Measurements from ENCODE around the gene MED12L.

Gene MED12L

DNA sequence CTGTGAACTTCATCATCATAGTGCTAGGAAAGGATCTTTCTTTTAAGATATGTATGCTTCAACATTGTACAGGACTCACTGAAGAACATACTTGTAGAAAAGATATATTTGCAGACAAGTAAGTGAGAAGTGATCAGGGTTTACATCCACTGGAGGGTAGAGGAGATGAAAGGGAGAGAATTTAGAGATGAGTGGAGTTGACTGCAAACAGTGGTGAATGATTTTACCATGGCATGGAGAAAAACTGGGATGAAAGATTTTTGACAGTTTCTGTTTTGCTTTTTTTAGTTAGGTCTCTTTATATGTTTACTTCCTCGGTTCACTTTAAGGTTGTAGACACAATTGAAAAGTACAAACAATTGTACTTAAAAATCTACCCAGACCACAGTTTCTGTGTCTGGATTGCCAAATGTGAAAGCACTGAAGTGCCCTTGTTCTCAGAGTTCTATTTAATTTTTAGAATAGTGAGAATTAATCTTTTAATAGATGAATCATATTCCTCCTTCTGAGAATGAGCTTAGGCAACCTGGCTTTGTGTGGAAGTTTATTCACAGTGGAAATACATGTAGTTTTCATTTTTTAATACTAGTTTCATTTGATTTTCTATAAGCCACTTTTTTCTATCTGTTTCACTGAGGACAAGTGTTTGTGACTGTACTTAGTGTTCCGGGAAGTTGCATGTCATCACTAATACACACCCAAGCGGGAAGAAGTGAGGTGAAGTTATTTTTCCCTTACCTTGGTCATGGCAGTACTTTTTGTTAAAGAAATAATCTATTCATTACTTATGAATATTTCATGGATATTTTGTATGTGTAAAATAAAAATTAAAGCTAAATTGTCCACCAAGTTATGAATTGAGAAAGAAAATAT lies 119.3 kb downstream of the MED12L start:
- Histone ChIP-seq H3K36me3 (ENCODE audit: control insufficient read depth in 5 of 5, insufficient read depth in 5 of 5, low read length in 5 of 5) (no peaks in the 10 kb centered on the region), H3K27ac (ENCODE audit: low read depth, low read length) (no peak overlapping the region), H3K9ac (ENCODE audit: low read length in 5 of 5) (no peak overlapping the region), H3K4me3 (ENCODE audit: low read depth in 1 of 5, low read length in 5 of 5) (no peak overlapping the region), H3K27me3 (ENCODE audit: control insufficient read depth in 5 of 5, insufficient read depth in 4 of 5, low read length in 5 of 5) (no peaks in the 10 kb centered on the region), H3K9me3 (ENCODE audit: control insufficient read depth in 5 of 5, low read length in 5 of 5) (no peaks in the 10 kb centered on the region), H3K4me1 (ENCODE audit: control insufficient read depth in 5 of 5, insufficient read depth in 5 of 5, low read length in 5 of 5) (peaks cover 0 to 4% (median 0%) of the 10 kb centered on the region in 5 donors)

DNA sequence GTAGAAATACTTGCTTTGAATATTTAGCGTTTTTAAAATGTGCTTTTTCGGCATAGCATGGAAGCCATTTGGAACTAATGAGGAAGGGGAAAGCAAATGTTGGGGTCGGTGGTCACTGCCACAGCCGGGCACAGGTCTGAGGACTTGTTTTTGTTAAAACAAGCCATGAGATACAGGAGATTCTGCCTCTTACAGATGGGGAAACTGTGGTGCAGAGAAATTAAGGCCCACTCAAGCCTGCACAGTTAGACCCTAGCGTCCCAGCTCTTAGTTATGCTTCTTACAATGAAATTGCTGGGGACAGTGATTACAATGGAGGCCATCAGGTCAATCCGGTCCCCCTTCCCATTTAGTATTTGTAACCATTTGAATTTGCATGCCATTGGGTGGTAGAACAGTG lies 120.0 kb downstream of the MED12L start:
- Histone ChIP-seq H3K9me3 (ENCODE audit: control insufficient read depth in 5 of 5, low read length in 5 of 5) (no peaks in the 10 kb centered on the region), H3K36me3 (ENCODE audit: control insufficient read depth in 5 of 5, insufficient read depth in 5 of 5, low read length in 5 of 5) (no peaks in the 10 kb centered on the region), H3K4me1 (ENCODE audit: control insufficient read depth in 5 of 5, insufficient read depth in 5 of 5, low read length in 5 of 5) (peaks cover 0 to 5% (median under 1%) of the 10 kb centered on the region in 5 donors), H3K27ac (ENCODE audit: low read depth, low read length) (no peak overlapping the region), H3K27me3 (ENCODE audit: control insufficient read depth in 5 of 5, insufficient read depth in 4 of 5, low read length in 5 of 5) (no peaks in the 10 kb centered on the region), H3K4me3 (ENCODE audit: low read depth in 1 of 5, low read length in 5 of 5) (no peak overlapping the region), H3K9ac (ENCODE audit: low read length in 5 of 5) (no peak overlapping the region)

DNA sequence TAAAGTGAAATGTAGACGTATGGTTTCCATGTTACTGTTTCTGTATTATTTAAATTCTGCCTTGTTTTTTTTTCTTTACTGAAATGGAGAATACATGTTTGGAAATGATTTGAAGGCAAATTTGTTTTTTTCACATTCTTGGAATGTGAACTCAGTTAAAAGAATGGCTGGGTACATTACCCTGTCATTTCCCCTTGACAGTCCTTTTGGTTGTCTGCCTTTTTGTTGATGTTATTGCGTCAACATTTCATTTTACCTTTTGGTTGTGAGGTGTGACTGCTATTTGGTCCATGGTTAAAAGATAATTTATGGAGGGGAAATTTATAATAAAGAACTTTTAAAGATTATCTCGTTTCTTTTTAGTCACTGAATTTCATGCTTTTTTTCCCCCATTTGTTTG lies 120.7 kb downstream of the MED12L start:
- no peaks in the 10 kb centered on the region for H3K27me3 ChIP-seq (ENCODE audit: control insufficient read depth in 5 of 5, insufficient read depth in 4 of 5, low read length in 5 of 5)
- no peak overlapping the region for H3K4me3 ChIP-seq (ENCODE audit: low read depth in 1 of 5, low read length in 5 of 5)
- no peaks in the 10 kb centered on the region for H3K9me3 ChIP-seq (ENCODE audit: control insufficient read depth in 5 of 5, low read length in 5 of 5)
- H3K27ac ChIP-seq (ENCODE audit: low read depth, low read length), result no peak overlapping the region
- H3K9ac ChIP-seq (ENCODE audit: low read length in 5 of 5), result no peak overlapping the region
- H3K36me3 ChIP-seq (ENCODE audit: control insufficient read depth in 5 of 5, insufficient read depth in 5 of 5, low read length in 5 of 5), result no peaks in the 10 kb centered on the region
- peaks cover 3 to 11% (median 7%) of the 10 kb centered on the region in 5 donors for H3K4me1 ChIP-seq (ENCODE audit: control insufficient read depth in 5 of 5, insufficient read depth in 5 of 5, low read length in 5 of 5)

DNA sequence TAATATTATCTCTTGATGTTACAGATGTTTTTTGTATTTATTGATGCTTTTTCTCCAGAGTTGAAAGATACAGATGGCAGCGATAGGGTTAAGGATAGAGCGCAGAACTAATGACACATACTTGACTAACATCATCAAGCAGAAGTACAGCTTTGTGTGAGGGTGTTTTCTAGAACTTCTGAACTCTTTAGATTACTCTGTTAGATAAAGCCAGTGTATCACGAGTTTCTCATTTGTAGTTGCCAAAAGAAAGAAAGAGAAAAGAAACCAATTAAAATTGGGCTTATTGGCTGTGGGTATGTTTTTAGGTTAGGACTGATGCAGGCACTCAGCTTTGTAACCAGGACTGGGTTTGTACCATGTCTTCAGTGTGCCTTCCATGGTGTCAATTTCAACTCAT lies 124.2 kb downstream of the MED12L start:
- Histone ChIP-seq H3K36me3 (ENCODE audit: control insufficient read depth in 5 of 5, insufficient read depth in 5 of 5, low read length in 5 of 5) (no peaks in the 10 kb centered on the region), H3K9me3 (ENCODE audit: control insufficient read depth in 5 of 5, low read length in 5 of 5) (no peaks in the 10 kb centered on the region), H3K9ac (ENCODE audit: low read length in 5 of 5) (no peak overlapping the region)

DNA sequence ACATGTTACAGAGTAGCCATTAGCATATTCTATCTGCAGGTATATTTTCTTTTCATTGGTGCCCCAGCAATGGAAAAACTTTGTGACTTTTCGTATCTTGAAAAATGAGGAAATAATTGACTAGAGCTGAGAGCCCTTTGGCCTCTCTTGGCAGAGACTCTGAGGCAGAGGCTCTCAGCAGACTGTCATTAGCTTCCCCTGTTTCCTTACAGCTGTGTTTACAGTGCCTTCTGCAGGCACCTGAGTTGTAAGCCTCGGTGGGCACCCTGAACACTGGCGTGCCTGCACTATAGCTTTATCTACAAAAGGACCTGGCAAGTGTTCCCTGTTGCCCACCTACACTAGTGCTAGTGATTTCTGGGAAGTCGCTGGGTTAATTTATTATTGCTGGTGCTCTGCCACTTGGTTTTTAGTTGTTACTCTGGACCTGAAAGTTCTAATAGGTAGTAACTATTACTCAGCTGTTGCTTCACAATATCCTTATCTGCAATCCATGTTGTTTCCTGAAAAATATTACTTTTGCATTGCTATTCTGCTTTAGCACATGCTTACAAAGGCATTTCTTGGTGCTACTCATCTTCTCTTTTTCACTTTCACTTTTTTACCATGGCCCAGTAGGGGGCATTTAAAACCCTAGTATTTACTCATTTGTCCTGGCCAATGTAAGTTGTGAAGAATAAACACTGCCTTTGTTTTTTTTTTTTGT lies 125.4 kb downstream of the MED12L start:
- no peaks in the 10 kb centered on the region for H3K9me3 ChIP-seq (ENCODE audit: control insufficient read depth in 5 of 5, low read length in 5 of 5)
- H3K27me3 ChIP-seq (ENCODE audit: control insufficient read depth in 5 of 5, insufficient read depth in 4 of 5, low read length in 5 of 5), result no peaks in the 10 kb centered on the region
- H3K36me3 ChIP-seq (ENCODE audit: control insufficient read depth in 5 of 5, insufficient read depth in 5 of 5, low read length in 5 of 5), result no peaks in the 10 kb centered on the region
- no peak overlapping the region for H3K27ac ChIP-seq (ENCODE audit: low read depth, low read length)
- H3K4me3 ChIP-seq (ENCODE audit: low read depth in 1 of 5, low read length in 5 of 5), result peak overlapping the region in 3 of 5 donors; percentile 13 to 22 (median 18)
- peaks cover 3 to 12% (median 7%) of the 10 kb centered on the region in 5 donors for H3K4me1 ChIP-seq (ENCODE audit: control insufficient read depth in 5 of 5, insufficient read depth in 5 of 5, low read length in 5 of 5)
- H3K9ac ChIP-seq (ENCODE audit: low read length in 5 of 5), result peak overlapping the region in 1 of 5 donors; percentile 40

More for the DNA sequence above, 124.2 kb downstream of the MED12L start:
- H3K27ac ChIP-seq (ENCODE audit: low read depth, low read length), result no peak overlapping the region
- H3K4me3 ChIP-seq (ENCODE audit: low read depth in 1 of 5, low read length in 5 of 5), result no peak overlapping the region
- no peaks in the 10 kb centered on the region for H3K27me3 ChIP-seq (ENCODE audit: control insufficient read depth in 5 of 5, insufficient read depth in 4 of 5, low read length in 5 of 5)
- H3K4me1 ChIP-seq (ENCODE audit: control insufficient read depth in 5 of 5, insufficient read depth in 5 of 5, low read length in 5 of 5), result peaks cover 3 to 11% (median 7%) of the 10 kb centered on the region in 5 donors

DNA sequence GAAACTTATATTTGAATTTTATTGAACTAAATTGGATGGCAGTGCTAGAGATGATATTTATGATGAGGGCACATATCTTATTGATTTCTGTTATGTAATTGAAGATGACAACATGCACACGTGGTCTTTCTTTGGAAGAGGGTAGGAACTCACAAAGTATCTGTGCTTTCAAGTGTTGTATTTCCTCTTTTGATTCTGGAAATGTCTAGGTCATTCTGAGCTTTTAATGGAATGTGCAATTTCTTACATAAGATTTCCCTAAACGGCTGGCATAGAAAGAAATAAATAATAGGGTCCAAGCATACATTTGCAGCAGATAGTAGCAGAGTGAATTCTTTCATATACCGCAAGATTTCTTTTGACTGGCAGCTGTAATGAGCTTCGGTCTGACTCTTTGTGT lies 127.7 kb downstream of the MED12L start:
- H3K4me3 ChIP-seq (ENCODE audit: low read depth in 1 of 5, low read length in 5 of 5), result no peak overlapping the region
- H3K9ac ChIP-seq (ENCODE audit: low read length in 5 of 5), result no peak overlapping the region
- no peak overlapping the region for H3K27ac ChIP-seq (ENCODE audit: low read depth, low read length)
- no peaks in the 10 kb centered on the region for H3K27me3 ChIP-seq (ENCODE audit: control insufficient read depth in 5 of 5, insufficient read depth in 4 of 5, low read length in 5 of 5)
- H3K9me3 ChIP-seq (ENCODE audit: control insufficient read depth in 5 of 5, low read length in 5 of 5), result no peaks in the 10 kb centered on the region
- no peaks in the 10 kb centered on the region for H3K36me3 ChIP-seq (ENCODE audit: control insufficient read depth in 5 of 5, insufficient read depth in 5 of 5, low read length in 5 of 5)
- peaks cover 3 to 26% (median 14%) of the 10 kb centered on the region in 5 donors for H3K4me1 ChIP-seq (ENCODE audit: control insufficient read depth in 5 of 5, insufficient read depth in 5 of 5, low read length in 5 of 5)

DNA sequence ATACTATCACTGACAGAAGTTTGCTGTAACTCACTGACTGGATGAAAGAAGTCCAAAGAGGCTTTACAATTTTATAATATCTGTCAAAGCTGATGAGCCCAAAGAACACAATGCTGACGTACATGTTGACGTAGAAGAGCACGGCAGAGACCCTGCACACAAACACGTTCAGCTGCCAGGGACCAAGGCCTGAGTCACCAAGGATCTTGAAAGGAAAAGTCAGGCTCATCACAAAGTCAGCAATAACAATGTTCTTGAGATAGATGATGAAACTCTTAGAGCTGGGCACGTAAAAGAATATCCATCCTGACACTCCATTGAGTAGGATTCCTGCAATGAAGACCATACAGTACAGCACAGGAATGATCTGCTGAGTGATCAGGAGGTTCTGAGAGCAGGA lies 128.4 kb downstream of the MED12L start:
- H3K36me3 ChIP-seq (ENCODE audit: control insufficient read depth in 5 of 5, insufficient read depth in 5 of 5, low read length in 5 of 5), result no peaks in the 10 kb centered on the region
- peaks cover 3 to 26% (median 14%) of the 10 kb centered on the region in 5 donors for H3K4me1 ChIP-seq (ENCODE audit: control insufficient read depth in 5 of 5, insufficient read depth in 5 of 5, low read length in 5 of 5)
- H3K27ac ChIP-seq (ENCODE audit: low read depth, low read length), result no peak overlapping the region
- no peak overlapping the region for H3K4me3 ChIP-seq (ENCODE audit: low read depth in 1 of 5, low read length in 5 of 5)
- H3K9me3 ChIP-seq (ENCODE audit: control insufficient read depth in 5 of 5, low read length in 5 of 5), result no peaks in the 10 kb centered on the region
- H3K9ac ChIP-seq (ENCODE audit: low read length in 5 of 5), result no peak overlapping the region
- no peaks in the 10 kb centered on the region for H3K27me3 ChIP-seq (ENCODE audit: control insufficient read depth in 5 of 5, insufficient read depth in 4 of 5, low read length in 5 of 5)

DNA sequence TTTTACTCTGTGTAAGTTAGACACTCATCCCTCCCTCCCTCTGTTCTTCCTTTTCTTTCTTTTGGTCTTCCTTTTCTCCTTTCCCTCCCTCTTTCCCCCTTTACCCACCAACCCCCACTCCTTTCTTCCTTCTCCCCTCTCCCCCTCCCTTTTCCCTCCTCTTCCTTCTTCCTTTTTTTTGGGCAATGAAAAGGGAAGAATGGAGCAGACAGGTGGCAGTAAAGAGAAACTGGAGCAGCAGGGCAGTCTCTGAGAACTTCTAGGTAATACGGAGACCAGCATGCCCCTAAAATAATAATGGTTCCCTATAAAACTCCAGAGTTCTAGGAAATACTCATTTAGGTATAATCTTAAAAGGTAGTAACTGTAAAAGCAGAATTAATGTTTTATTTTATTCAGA lies 129.0 kb downstream of the MED12L start:
- Histone ChIP-seq H3K4me3 (ENCODE audit: low read depth in 1 of 5, low read length in 5 of 5) (no peak overlapping the region), H3K9ac (ENCODE audit: low read length in 5 of 5) (no peak overlapping the region), H3K36me3 (ENCODE audit: control insufficient read depth in 5 of 5, insufficient read depth in 5 of 5, low read length in 5 of 5) (no peaks in the 10 kb centered on the region), H3K4me1 (ENCODE audit: control insufficient read depth in 5 of 5, insufficient read depth in 5 of 5, low read length in 5 of 5) (peaks cover 3 to 26% (median 14%) of the 10 kb centered on the region in 5 donors), H3K9me3 (ENCODE audit: control insufficient read depth in 5 of 5, low read length in 5 of 5) (no peaks in the 10 kb centered on the region), H3K27me3 (ENCODE audit: control insufficient read depth in 5 of 5, insufficient read depth in 4 of 5, low read length in 5 of 5) (no peaks in the 10 kb centered on the region), H3K27ac (ENCODE audit: low read depth, low read length) (no peak overlapping the region)

DNA sequence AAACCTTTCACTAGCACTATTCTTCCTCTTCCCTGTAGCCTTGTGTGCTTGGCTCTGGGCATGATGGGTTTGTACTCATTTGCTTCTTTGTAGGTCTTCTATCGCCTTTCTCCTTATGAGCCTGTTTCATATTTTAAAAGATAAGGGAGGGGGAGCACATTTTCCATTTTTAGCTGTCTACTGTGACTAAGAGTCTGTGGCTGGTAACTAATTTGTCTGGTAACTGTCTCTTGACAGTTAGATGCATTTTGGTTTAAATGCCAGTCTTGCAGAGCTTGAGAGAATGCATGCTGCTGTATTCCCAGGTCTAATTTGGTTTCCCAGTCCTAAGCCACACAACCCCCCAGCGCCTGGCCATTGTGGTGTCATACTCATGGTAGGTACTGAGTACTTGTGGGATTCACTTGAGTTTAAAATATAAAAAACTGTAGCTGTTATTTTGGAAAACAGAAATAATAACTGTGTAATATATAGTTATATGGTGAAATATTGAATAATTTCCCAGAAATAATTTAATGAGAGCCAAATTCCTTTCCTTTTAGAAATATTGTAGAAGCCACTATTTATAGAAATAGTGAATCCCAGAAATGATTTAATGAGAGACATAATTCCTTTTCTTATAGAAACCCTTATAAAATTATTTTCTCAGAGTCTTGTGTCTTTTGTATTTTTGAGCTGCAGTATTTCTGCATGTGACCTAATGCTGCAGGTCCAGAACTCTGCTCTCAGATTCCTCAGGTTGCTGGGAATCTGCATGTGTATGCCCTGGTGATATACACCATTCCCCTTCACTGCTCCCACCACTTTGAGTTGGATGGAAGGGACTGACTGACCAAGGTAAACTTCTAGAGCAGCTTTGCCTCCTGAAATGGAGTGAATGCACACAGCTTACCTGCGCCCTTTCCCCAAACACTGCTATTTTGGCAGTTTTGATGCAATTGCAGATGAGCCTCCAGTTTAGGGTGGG lies 131.5 kb downstream of the MED12L start:
- no peak overlapping the region for H3K4me3 ChIP-seq (ENCODE audit: low read depth in 1 of 5, low read length in 5 of 5)
- H3K4me1 ChIP-seq (ENCODE audit: control insufficient read depth in 5 of 5, insufficient read depth in 5 of 5, low read length in 5 of 5), result peaks cover 0 to 19% (median 8%) of the 10 kb centered on the region in 5 donors
- no peaks in the 10 kb centered on the region for H3K27me3 ChIP-seq (ENCODE audit: control insufficient read depth in 5 of 5, insufficient read depth in 4 of 5, low read length in 5 of 5)
- H3K27ac ChIP-seq (ENCODE audit: low read depth, low read length), result no peak overlapping the region
- no peaks in the 10 kb centered on the region for H3K9me3 ChIP-seq (ENCODE audit: control insufficient read depth in 5 of 5, low read length in 5 of 5)
- no peaks in the 10 kb centered on the region for H3K36me3 ChIP-seq (ENCODE audit: control insufficient read depth in 5 of 5, insufficient read depth in 5 of 5, low read length in 5 of 5)
- no peak overlapping the region for H3K9ac ChIP-seq (ENCODE audit: low read length in 5 of 5)

Measured in subcutaneous abdominal adipose tissue (tissue), 5 donors.